ENCODE results near the gene SRPK2.

GRCh38 chr7:105196473-105196872, 192.2 kb downstream of the SRPK2 start:
- no peak for TF ChIP-seq CTCF (IDR thresholded peaks at IDR 0.05)
- TF ChIP-seq POLR2A (IDR thresholded peaks at IDR 0.05): no peak
